Activated naive CD4-positive, alpha-beta T cell treated with anti-CD3 and anti-CD28 coated beads, Interleukin-2, amount 50 U/mL, for 72 hours (primary cell): ENCODE results near the gene C1orf53. TPM values are rescaled to one million over a fixed set of nuclear protein-coding genes. Genes with fewer than 3 reads are reported as not detected.

Experiments used
- ATAC-seq, 2 donors: fragments of 150-1000 bp; cut with Tn5 transposase; 2 replicates each; pipeline ENCODE4 v1.10.0; 2021; ENCODE audit warnings: mild to moderate bottlenecking in 2 of 2, moderate library complexity in 2 of 2
- DNase-seq, 2 donors: peaks; one replicate each; pipeline ENCODE4 v3.0.0; 2021 to 2022; ENCODE audit warnings: low spot score in 2 of 2
- H3K27ac Mint-ChIP-seq, 2 donors: one replicate each; pipeline ENCODE4 v1.8.0; 2022; ENCODE audit warnings: mild to moderate bottlenecking in 2 of 2, mixed read lengths in 2 of 2
- H3K36me3 Mint-ChIP-seq, 2 donors: one replicate each; pipeline ENCODE4 v1.8.0; 2022; ENCODE audit warnings: mixed read lengths in 2 of 2
- H3K9me3 Mint-ChIP-seq, 2 donors: one replicate each; pipeline ENCODE4 v1.8.0; 2022; ENCODE audit warnings: mixed read lengths in 2 of 2
- total RNA-seq, 2 donors: library from RNA; stranded (reverse); gene quantifications; one replicate each; pipeline ENCODE4 v1.2.3, GENCODE V29; 2022

The C1orf53 gene
- total RNA-seq, 2 donors from 2014 or later = 1.9 TPM; not detected in 1

- peak overlapping the region; percentile 62 to 87 for H3K27ac Mint-ChIP-seq
These were observed 338 bp upstream of the C1orf53 start for GRCh38 chr1:197902131-197902453.

DNA sequence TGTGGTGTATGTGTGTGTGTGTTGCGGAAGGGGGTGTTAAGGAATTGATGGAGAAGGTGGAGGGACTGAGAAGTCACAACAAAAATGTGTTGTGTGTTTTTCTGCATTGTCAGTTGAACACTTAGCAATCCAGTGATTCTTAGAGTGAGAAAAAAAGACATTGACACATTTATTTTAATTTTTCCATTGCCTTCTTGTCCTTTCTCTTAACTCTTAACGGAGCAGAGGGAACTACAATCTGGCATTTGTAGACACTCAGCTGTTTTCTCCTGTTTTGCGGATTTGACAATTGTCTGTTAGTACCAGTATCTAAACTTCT, 725 bp downstream of the C1orf53 start:
- DNase-seq = no peak
- peak overlapping the region in 1 of 2 donors; percentile 36 for H3K27ac Mint-ChIP-seq
- no peak for ATAC-seq
- H3K36me3 Mint-ChIP-seq = peaks cover 0 to 10% of the 10 kb centered on the region in 2 donors
- H3K9me3 Mint-ChIP-seq = no peaks in the 10 kb centered on the region

More at GRCh38 chr1:197902131-197902453, 338 bp upstream of the C1orf53 start:
- Mint-ChIP-seq H3K36me3 (peaks cover 0 to 10% of the 10 kb centered on the region in 2 donors), H3K9me3 (no peaks in the 10 kb centered on the region)
- ATAC-seq (no peak), DNase-seq (no peak)

- no peak for ATAC-seq
- H3K27ac Mint-ChIP-seq = no peak overlapping the region
These were observed 1.8 kb downstream of the C1orf53 start for GRCh38 chr1:197904126-197904787.

GRCh38 chr1:197905699-197906351, 3.4 kb downstream of the C1orf53 start:
- H3K27ac Mint-ChIP-seq = no peak overlapping the region
- DNase-seq (no peak), ATAC-seq (no peak)
- no peaks in the 10 kb centered on the region for H3K9me3 Mint-ChIP-seq
- peaks cover 0 to 17% of the 10 kb centered on the region in 2 donors for H3K36me3 Mint-ChIP-seq

More at GRCh38 chr1:197904126-197904787, 1.8 kb downstream of the C1orf53 start:
- H3K9me3 Mint-ChIP-seq = no peaks in the 10 kb centered on the region
- H3K36me3 Mint-ChIP-seq = peaks cover 0 to 10% of the 10 kb centered on the region in 2 donors
- no peak for DNase-seq

GRCh38 chr1:197907846-197908616, 5.6 kb downstream of the C1orf53 start:
- peaks cover 0 to 9% of the 10 kb centered on the region in 2 donors for H3K36me3 Mint-ChIP-seq
- ATAC-seq (no peak), DNase-seq (no peak)
- no peaks in the 10 kb centered on the region for H3K9me3 Mint-ChIP-seq
- no peak overlapping the region for H3K27ac Mint-ChIP-seq

GRCh38 chr1:197908716-197909220, 6.3 kb downstream of the C1orf53 start:
- ATAC-seq (peak in 1 of 2 donors; percentile 27), DNase-seq (no peak)
- H3K27ac Mint-ChIP-seq = no peak overlapping the region
- no peaks in the 10 kb centered on the region for H3K9me3 Mint-ChIP-seq
- peaks cover 0 to 6% of the 10 kb centered on the region in 2 donors for H3K36me3 Mint-ChIP-seq

- Mint-ChIP-seq H3K36me3 (peaks cover 0 to 6% of the 10 kb centered on the region in 2 donors), H3K27ac (no peak overlapping the region), H3K9me3 (no peaks in the 10 kb centered on the region)
- DNase-seq (no peak), ATAC-seq (peak in 1 of 2 donors; percentile 4)
These were observed 7.0 kb downstream of the C1orf53 start for GRCh38 chr1:197909384-197909783.

GRCh38 chr1:197910120-197910991, 7.9 kb downstream of the C1orf53 start:
- DNase-seq (no peak), ATAC-seq (peak in 1 of 2 donors; percentile 13)
- Mint-ChIP-seq H3K9me3 (no peaks in the 10 kb centered on the region), H3K36me3 (peaks cover 0 to 6% of the 10 kb centered on the region in 2 donors), H3K27ac (peak overlapping the region in 1 of 2 donors; percentile 86)

DNA sequence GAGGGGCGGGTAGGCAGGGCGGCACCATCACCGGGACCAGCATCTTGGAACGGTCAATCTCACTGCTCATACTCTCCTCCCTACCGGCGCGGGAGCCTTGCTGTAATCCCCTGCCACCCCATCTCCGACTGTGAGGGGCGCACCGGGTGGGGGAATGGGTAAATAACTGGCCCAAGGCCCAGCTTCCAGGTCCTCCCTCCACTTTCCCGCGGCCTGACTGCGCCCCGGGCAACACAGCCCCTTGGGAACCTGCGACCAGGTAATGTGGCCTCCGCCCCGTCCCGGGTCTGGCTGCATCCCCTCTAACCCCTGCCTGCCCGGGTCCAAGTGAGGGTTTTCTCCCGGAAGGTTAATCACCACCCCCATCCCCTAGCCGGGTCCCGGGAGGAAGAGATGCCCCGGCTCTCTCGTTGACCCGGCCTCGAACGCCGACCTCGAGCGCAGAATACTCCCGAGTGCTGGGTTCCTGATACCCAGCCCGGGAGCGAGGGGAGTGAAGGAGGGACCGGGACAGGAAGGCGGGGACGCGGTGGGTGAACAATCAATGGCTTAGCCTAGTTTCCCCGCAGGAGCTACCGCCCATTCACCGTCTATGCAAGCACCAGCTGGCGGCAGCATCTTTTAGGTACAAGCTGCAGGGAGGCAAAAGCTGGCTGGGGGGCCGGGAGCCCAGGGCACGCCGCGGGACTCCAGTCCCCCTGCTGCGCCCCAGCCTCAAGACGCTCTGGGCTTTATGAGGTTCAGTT, 8.9 kb downstream of the C1orf53 start:
- Mint-ChIP-seq H3K9me3 (no peaks in the 10 kb centered on the region), H3K27ac (no peak overlapping the region), H3K36me3 (peaks cover 0 to 6% of the 10 kb centered on the region in 2 donors)
- DNase-seq (no peak), ATAC-seq (peak; percentile 16)

DNA sequence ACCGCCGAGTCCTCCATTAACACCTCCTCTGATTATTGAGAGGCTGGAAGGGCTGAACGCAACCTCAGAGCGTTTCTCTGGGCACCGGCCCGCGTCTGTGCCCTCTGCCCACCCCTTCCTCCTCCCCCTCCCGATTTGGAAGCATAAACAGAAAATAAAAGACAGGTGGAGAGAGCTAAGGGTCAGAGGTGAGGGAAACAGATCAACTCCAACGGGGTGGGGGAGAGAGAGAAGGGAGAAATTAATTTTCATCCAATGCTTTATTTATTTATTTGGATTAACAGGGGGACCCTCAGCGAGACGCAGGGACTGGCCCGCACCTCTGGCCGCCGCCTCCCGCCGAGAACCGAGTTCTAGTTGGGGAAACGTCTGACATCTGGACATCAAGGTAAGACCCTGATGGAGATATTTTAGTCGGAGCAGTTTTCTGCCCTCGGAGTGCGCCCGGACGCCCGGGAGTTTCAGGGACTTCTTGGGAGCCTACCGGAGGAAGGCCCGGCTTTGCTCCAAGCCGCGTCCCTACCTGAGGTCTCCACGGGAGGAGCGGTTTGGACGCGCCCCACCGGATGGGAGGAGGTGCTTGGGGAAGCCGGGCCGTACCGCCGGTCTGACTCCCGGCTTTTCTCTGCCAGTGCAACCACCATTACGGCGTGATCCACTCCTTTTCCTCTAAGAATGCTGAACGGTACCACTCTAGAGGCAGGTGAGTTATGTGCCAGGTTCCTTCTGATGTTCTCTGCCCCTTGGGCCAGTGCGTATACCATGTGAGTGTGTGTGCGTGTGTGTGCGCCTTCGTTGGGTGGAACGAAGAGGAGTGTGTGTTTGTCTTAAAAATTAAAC, 9.6 kb downstream of the C1orf53 start:
- H3K36me3 Mint-ChIP-seq = peaks cover 0 to 6% of the 10 kb centered on the region in 2 donors
- H3K9me3 Mint-ChIP-seq = no peaks in the 10 kb centered on the region
- DNase-seq (no peak), ATAC-seq (peak; percentile 12 to 21)
- H3K27ac Mint-ChIP-seq = no peak overlapping the region

DNA sequence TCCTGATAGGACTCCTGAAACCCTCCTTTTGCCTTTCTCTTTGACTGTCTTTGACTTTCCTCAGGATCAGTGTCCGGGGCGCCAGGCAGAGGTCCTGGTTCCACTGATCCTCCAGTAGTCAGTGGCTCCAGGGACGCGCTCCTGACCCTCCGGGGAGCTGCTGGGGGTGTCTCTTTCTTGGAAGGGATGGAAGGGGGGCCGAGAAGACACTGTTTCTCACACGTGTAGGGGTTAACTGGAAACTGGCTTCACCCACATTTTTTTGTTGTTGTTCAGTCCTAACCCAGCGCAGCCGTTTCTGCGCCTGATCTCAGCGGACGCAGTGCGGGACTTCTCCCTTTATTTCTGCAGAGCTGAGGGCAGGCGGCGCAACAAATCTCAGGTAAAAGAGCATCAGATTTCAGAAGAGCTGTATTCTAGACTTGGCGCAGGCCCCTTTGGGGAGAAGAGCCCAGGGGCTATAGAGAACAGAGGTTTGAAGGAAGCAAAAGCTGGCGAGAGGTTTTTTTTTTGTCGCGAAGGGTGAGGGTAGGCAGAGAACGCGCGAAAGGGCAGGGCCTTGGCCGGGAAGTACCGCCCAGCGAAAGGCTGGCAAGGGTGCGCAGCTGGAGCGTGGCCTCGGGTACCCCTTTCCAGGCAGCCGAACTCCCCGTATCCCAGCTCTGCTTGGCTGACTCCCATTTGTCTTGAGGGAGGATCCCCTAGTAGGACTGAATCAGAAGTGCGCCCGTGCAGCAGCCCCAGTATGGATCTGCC, 10.5 kb downstream of the C1orf53 start:
- Mint-ChIP-seq H3K27ac (no peak overlapping the region), H3K36me3 (peaks cover 0 to 12% of the 10 kb centered on the region in 2 donors), H3K9me3 (no peaks in the 10 kb centered on the region)
- DNase-seq (no peak), ATAC-seq (peak in 1 of 2 donors; percentile 12)

DNA sequence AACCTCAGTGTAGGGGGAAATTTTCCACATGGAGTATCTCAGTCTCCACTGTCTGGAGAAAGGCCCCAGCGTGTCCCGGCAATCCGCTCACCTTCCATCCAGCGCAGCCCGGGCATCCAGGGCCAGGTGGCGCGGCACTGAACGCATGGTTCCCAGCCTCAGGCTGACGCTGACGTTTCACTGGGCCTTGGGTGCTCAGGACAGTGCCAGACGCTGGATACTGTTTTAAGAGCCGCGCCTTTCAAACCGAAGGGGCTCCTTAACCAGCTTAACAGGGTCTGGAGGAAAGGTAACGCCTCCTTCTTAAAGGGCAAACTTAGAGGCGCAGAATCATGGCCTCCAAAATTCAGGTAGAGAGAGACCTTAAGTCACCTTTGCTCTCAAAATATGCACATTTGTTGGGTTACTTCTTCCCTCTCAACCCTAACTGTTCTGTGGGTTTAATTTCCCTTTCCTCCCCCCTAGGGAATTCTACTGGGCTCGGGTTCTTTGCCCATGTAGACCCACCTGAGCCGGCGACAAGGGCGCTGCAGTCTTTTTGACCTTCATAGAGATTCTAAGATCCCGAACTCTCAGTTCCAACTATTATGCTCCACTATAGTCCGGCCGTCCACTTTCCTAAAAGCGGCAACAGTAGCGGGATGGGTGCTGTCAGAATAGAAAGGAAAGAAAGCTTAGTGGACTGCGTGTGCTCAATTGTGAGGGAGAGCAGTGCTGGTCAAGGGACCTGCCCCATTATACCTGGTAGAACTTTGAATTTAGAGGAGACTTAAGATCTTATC, 11.3 kb downstream of the C1orf53 start:
- ATAC-seq (no peak), DNase-seq (no peak)
- H3K27ac Mint-ChIP-seq = no peak overlapping the region
- no peaks in the 10 kb centered on the region for H3K9me3 Mint-ChIP-seq
- peaks cover 0 to 12% of the 10 kb centered on the region in 2 donors for H3K36me3 Mint-ChIP-seq

DNA sequence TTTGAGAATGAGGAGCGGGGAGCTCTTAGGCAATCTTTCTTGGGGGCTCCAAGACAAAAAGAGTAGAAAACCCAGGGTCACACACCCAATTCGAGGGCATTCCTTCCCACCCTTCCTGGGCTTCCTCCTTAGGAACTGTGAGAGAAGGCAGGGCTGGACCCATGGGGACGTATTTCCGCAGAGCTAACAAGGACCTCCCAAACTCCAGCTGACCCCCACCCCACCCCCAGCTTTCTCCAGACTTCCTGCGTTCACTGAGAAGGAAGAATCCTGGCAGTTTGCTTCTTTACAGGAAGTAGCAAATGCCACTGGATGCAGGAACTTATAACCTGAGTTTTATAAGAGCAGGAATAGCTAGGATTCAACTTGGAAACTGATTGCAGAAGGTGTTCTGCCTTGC, 12.1 kb downstream of the C1orf53 start:
- no peak for ATAC-seq
- H3K9me3 Mint-ChIP-seq = no peaks in the 10 kb centered on the region
- H3K36me3 Mint-ChIP-seq = peaks cover 0 to 12% of the 10 kb centered on the region in 2 donors
- no peak for DNase-seq
- H3K27ac Mint-ChIP-seq = no peak overlapping the region
